Erythroblast (primary cell): Measurements from ENCODE around the gene ARHGAP24.

ENCODE experiments used
- GATA1 ChIP-seq: IDR thresholded peaks from 2 replicates; pipeline ENCODE4 v1.6.1; 2011; ENCODE audit warnings: low read depth, mild to moderate bottlenecking, control low read depth, low read length, moderate library complexity
- POLR2A ChIP-seq: IDR thresholded peaks from 2 replicates; pipeline ENCODE4 v1.6.1; 2011; ENCODE audit warnings: mild to moderate bottlenecking, low read length

DNA sequence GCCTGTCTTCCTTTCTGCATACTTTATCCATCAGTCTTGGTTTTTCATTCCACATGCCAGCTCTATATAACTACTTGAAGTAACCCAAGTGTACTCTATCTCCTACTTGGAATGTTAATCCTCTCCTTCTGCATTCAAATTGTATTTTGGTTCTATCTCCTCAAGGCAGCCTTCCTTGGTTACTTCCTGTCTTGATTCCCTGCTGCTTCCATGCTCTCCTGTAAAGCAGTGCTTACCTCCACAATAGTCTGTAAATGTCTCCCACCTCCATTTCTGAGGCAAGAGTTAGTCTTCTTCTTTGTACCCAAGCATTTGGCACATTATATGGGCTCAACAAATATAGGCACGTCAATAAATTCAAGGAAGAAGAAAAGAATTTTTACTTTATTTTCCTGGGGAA lies 298.4 kb downstream of the ARHGAP24 start:
- TF ChIP-seq POLR2A (no peak), GATA1 (no peak)
